Skeletal muscle cell (primary cell): ENCODE measurements around the gene ST6GAL1.
"Not testable (repeated sequence)": the region's sequence is repeated elsewhere in the genome, so short reads cannot be mapped to it uniquely, and the experiment has no call there.

Source experiments
- DNase-seq: peaks from one replicate; pipeline ENCODE4 v3.0.0-alpha.2; 2010; ENCODE audit warnings: low read depth
- H3K4me3 ChIP-seq: 2 replicates; pipeline ENCODE4 v1.5.1; 2011; ENCODE audit warnings: low read depth, mild to moderate bottlenecking, control low read depth, low read length, moderate library complexity

Gene ST6GAL1

GRCh38 chr3:186937017-186937875 lies 6.9 kb downstream of the ST6GAL1 start:
- no peak for DNase-seq
- no peak overlapping the region for H3K4me3 ChIP-seq

- H3K4me3 ChIP-seq: no peak overlapping the region
- no peak for DNase-seq
These were observed 8.4 kb downstream of the ST6GAL1 start for GRCh38 chr3:186938716-186939115.

DNA sequence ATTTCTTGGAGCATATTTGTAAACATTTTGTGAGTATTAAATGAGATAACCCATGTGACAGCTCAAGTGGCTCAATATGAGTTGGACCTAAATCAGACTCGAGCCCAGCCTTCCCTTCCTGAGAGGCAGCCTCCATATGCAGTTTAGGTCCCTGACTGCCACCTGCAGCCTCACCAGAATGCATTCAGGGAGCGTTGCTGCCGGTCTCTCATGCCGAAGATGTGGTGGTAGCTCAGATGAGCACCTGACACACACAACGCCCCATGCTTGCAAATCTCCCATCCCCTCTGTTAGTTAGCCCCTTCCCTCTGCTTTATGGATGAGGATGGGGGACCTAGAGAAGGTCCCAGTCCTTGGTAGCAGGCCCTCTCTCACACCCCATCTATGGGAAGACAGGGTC lies 9.2 kb downstream of the ST6GAL1 start:
- DNase-seq: no peak
- no peak overlapping the region for H3K4me3 ChIP-seq

- no peak overlapping the region for H3K4me3 ChIP-seq
- DNase-seq: no peak
These were observed 10.6 kb downstream of the ST6GAL1 start for GRCh38 chr3:186940967-186941366.

DNA sequence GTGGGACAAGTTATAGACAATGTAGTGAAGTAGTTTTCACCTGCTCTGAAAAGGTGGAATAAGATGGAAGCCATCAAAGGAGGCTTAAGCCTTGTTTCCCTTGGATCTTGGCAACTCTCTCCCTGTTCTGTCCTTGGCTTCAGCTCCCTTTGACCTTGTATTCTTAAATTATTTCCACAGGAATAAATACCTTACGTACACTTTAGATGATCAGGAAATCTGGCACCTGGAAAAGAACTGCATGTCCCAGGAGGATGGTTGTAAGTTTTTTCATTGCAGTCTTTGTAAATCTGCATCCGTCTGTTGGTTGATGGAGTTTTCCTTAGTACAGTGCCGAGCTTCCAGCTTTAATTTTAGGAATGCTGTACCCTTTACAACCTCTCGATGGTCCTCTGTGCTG lies 11.8 kb downstream of the ST6GAL1 start:
- DNase-seq: no peak
- no peak overlapping the region for H3K4me3 ChIP-seq

DNA sequence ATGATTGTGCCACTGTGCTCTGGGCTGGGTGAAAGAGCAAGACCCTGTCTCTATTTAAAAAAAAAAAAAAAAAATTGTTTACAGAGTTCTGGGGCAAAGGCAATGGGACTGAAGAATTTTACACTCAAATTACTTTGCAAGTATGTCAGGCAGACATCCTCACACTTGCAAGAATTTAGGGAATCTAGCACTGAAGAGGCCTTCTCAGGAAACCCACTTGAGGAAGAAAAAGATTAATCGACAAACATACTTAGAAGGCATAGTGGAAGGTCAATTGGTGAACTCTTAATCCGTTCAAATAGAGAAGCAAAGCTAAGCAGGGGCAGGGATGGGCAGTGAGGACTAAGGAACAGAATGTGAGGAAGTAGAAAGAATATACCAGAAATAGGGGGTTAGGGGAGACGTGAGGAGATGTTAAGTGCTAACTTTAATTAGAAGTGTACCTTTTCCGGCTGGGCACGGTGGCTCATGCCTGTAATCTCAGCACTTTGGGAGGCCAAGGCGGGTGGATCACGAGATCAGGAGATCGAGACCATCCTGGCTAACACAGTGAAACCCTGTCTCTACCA lies 15.0 kb downstream of the ST6GAL1 start:
- H3K4me3 ChIP-seq: no peak overlapping the region
- DNase-seq: no peak

GRCh38 chr3:186946756-186947375 lies 16.5 kb downstream of the ST6GAL1 start:
- H3K4me3 ChIP-seq: no peak overlapping the region
- no peak for DNase-seq

- no peak overlapping the region for H3K4me3 ChIP-seq
- DNase-seq: no peak
These were observed 19.1 kb downstream of the ST6GAL1 start for GRCh38 chr3:186949281-186949982.

DNA sequence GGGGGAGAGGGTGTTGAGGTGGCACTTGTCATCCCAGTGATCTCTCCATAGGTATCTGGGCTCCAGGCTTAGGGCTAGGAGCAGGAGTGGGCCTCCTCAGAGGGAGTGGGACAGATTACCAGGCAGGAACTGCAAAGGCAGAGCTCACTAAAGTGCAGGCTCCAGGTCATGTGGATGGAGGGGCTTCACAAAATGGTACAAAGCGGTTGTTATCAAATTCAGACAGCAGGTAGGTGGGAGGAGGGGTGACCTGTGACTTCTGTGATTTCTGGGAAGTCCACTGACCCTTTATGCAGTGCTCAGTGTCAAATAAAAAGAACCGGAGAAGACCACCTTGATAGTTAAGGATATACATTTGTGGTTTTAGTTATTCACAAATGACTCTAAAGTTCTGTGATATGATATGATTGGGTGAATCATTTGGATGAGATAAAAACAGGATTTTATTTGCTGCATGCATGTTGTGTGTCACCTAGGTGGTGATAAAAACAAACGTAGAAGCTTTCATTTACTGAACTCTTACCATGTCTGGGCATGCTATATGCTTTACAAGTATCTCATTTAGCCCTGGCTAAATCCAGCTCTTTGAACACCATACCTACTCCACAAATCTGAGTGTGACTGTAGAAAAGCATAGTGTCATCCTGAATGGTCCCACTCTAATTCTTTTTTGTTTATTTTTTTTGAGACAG lies 20.2 kb downstream of the ST6GAL1 start:
- H3K4me3 ChIP-seq: no peak overlapping the region
- DNase-seq: no peak

DNA sequence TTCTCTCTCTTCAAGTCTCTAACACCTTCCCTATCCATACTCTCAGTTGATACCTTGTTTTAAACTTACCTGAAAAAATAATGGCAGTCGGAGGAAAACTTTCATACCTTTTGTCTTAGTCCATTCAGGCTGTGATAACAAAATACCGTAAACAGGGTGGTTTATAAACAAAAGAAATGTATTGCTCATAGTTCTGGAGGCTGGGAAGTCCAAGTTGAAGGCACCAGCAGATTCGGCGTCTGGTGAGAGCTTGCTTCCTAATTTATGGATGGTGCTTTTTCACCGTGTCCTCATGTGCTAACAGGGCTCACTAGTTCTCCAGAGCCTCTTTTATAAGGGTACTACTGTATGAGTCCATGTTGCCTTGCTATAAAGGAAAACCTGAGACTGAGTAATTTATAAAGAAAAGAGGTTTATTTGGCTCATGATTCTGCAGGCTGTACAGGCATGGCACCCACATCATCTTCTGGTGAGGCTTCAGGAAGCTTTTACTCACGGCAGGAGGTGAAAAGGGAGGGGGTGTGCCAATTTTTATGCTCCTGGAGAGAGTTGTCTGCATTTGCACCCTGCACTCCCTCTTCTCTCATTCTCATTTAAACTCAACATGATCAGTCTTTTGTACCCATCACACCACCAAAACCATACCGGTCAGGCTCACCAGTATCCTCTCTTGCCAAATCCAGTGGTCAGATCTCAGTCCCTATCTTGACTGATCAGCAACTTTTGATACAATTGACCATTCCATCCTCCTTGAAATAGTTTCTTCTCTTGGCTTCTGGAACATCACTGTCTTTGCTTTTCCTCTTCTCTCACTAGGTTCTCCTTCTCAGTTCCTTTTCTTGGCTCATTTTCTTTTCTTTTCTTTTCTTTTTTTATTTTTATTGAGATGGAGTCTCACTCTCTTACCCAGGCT lies 21.6 kb downstream of the ST6GAL1 start:
- DNase-seq: no peak
- H3K4me3 ChIP-seq: no peak overlapping the region

DNA sequence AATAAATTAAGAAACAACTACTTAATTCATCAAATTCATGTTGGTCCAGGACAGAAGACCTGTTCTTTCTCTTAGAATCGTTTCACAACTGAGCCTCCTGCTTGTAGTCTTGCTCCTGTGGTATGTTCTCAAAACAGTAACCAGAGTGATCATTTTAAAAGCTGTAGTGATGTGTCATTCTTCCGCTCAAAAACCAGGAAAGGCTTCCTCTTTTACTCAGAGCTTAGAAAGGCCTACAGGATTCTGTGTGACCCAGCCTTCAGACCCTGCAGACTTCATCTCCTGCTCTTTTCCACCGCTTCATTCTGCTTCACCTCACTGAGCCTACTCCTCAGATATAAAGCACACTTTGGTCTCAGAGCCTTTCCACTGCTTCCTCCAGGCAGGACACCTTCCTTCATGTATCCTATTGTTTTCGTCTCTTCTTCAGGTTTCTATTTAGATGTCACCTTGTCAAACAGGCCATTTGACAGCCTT lies 22.7 kb downstream of the ST6GAL1 start:
- DNase-seq: no peak
- H3K4me3 ChIP-seq: no peak overlapping the region

GRCh38 chr3:186953992-186954699 lies 23.8 kb downstream of the ST6GAL1 start:
- DNase-seq, H3K4me3 ChIP-seq: not testable (repeated sequence)

GRCh38 chr3:186955898-186956696 lies 25.8 kb downstream of the ST6GAL1 start:
- no peak for DNase-seq
- no peak overlapping the region for H3K4me3 ChIP-seq

DNA sequence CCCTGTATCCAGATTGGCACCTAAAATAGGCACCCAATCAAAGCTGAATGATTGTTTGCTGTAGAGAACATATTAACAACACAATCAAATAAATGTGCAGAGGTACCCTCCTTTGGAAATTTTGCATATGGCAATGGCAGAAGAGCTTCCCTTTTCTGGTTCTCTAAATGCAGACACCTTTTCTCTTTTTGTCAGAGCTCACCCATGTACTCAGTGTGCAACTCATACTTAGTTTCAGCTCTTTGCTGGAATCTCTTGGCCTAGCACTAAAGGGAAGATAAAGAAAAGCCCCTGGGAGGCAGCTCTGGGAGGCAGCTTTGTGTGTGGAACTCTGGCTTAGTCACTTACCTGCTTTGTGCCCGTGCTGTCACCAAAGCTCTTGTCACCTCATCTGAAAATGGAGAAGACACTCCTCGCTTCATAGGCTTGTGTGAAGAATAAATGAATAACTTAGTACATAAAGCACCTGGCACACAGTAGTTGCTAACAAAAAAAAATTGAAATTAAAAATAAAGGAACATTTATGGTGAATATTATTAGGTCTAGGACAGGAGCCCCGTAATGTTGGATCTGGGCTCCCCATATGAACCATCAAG lies 28.8 kb downstream of the ST6GAL1 start:
- no peak overlapping the region for H3K4me3 ChIP-seq
- no peak for DNase-seq

DNA sequence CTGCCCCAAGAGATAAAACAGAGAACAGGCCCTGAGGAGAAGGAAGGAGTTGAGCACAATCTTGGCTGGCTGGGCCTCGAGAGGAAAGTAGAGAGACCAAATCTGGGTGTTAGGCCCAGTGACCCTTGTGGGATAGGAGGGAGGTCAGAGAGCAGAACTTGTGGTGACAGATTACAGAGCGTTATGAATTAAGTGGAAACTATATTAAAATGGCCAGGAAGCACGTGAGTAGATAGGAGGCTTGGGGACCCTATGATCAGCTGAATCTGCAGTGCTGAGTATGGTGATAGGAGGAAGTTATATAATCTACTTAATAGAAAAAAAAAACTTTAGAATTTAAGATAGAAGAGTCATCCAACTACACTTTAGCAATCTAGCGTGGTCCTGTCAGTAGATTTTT lies 30.0 kb downstream of the ST6GAL1 start:
- DNase-seq: no peak

DNA sequence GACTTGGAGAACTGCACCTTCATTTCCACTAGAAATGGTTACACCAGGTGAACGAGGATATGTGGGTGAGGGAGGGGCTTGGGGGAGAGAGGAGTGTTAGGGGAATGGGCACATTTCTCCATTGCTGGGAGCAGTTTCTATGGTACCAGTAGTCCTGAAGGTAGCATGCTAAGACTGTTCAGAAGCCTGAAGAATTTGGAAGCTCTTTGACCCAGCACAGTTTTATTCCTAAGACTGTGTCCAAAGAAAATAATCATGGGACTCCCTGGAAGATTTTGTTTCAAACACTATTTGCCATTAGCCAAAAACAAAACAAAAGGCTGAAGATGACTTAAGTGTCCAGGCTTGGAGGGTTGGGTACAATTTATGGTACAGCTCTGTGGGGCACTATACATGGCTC lies 32.1 kb downstream of the ST6GAL1 start:
- DNase-seq: no peak
- no peak overlapping the region for H3K4me3 ChIP-seq

More for the DNA sequence above, 30.0 kb downstream of the ST6GAL1 start:
- no peak overlapping the region for H3K4me3 ChIP-seq

DNA sequence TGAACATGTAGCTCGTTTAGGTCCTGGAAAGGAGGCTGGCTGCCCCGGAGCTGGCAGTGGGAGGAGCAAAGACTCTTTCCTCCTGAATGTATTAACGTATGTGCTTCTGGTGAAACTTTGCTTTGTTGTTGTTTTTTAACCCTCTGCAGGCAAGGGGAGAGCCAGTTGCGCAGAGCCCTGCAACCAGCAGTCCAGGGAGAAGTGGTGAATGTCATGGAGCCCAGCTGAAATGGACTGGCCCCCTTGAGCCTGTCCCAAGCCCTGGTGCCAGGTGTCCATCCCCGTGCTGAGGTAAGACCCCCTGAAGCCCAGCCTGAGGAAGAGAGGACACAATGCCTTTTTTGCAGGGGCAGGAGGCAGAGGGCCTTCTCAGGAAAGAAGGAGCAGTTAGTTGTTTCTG lies 33.3 kb downstream of the ST6GAL1 start:
- H3K4me3 ChIP-seq: no peak overlapping the region
- no peak for DNase-seq
